SKM-1 (cell line): ENCODE data around the gene NDN.

ENCODE experiments used
- DNase-seq: peaks from one replicate; lab custom pipeline; 2025; ENCODE audit not compliant: unreplicated experiment; lab: John Stamatoyannopoulos, UW

The NDN gene

DNA sequence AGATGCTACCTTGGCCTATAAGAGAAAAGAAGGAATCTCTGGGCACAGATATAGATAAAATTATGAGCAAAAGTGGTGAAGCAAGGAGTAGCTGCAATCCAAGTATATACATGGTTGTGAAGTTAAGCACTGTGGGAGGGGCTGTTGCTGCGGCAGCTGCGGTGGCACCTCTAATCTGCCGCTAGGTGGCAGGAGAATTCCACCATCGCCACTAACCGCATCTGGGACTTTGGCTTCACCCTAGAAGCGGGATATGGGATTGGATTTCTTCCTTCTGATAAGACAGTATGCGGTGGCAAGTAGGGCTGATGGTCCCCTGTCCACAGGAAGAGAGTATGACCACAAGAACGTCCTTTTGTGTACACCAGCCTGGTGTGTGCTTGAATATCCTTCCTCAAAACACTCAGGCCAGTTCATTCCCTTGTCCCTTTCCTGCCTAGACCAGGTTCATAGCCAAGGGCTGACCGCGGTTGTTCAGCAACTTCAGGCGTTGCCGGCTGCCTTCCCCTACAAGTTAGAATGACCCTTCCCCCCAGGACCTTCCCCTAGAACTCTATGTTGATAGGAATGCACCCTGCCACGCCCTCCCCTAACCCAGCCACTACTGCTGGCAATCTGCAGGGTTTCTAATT, 44.6 kb downstream of the NDN start:
- peak; percentile 43 for DNase-seq
